Mesodermal cell (in vitro differentiated cells): ENCODE data around the gene ACTR5.

Experiments
- H3K27ac ChIP-seq: 2 replicates; pipeline ENCODE4 v1.7.0; 2013; ENCODE audit warnings: mild to moderate bottlenecking, low read depth, low read length, moderate library complexity; ENCODE audit not compliant: severe bottlenecking
- H3K36me3 ChIP-seq: 2 replicates; pipeline ENCODE4 v1.7.1; 2013; ENCODE audit warnings: mild to moderate bottlenecking, low read length, moderate library complexity; ENCODE audit not compliant: control insufficient read depth, insufficient read depth
- H3K4me1 ChIP-seq: one replicate; pipeline ENCODE4 v1.7.1; 2013; ENCODE audit warnings: mild to moderate bottlenecking, low read length; ENCODE audit not compliant: insufficient read depth, control insufficient read depth, poor library complexity, severe bottlenecking
- H3K4me3 ChIP-seq: 2 replicates; pipeline ENCODE4 v1.7.0; 2013; ENCODE audit warnings: low read length, control low read depth, mild to moderate bottlenecking; ENCODE audit not compliant: insufficient read depth, poor library complexity, severe bottlenecking; ENCODE audit errors: extremely low read depth
- H3K9me3 ChIP-seq: 2 replicates; pipeline ENCODE4 v1.7.1; 2013; ENCODE audit warnings: mild to moderate bottlenecking, low read length, moderate library complexity; ENCODE audit not compliant: control insufficient read depth
- WGBS, 2 experiments: methylation state at CpG; one replicate each; pipeline ENCODE4 v1.1.5; 2013; ENCODE audit warnings: missing lambda C conversion rate in 2 of 2; ENCODE audit not compliant: insufficient coverage in 2 of 2; 5-methylcytosine and 5-hydroxymethylcytosine counted together

ACTR5 gene

GRCh38 chr20:38748861-38749149, 545 bp downstream of the ACTR5 start:
- H3K27ac ChIP-seq: no peak overlapping the region
- H3K36me3 ChIP-seq: peaks cover 24% of the 10 kb centered on the region
- peaks cover 5% of the 10 kb centered on the region for H3K4me1 ChIP-seq
- peak overlapping the region; percentile 89 for H3K4me3 ChIP-seq
- WGBS, 2 experiments: 0 to 2% methylated on average over 8 to 9 of the region's 10 CpGs
- no peaks in the 10 kb centered on the region for H3K9me3 ChIP-seq

GRCh38 chr20:38751360-38751976, 3.2 kb downstream of the ACTR5 start:
- Histone ChIP-seq H3K27ac (no peak overlapping the region), H3K4me3 (no peak overlapping the region), H3K4me1 (peaks cover 5% of the 10 kb centered on the region), H3K9me3 (no peaks in the 10 kb centered on the region), H3K36me3 (peaks cover 42% of the 10 kb centered on the region)
- WGBS, 2 experiments: 17 to 79% methylated on average over 1 to 2 of the region's 5 CpGs

- Histone ChIP-seq H3K36me3 (peaks cover 44% of the 10 kb centered on the region), H3K4me3 (no peak overlapping the region), H3K4me1 (peaks cover 5% of the 10 kb centered on the region), H3K9me3 (no peaks in the 10 kb centered on the region), H3K27ac (no peak overlapping the region)
- WGBS, 2 experiments: 100% methylated on average over 2 of the region's 4 CpGs; no CpG with 5 or more reads in 1 of the 2 experiments
These were observed 3.8 kb downstream of the ACTR5 start for GRCh38 chr20:38752029-38752428.

DNA sequence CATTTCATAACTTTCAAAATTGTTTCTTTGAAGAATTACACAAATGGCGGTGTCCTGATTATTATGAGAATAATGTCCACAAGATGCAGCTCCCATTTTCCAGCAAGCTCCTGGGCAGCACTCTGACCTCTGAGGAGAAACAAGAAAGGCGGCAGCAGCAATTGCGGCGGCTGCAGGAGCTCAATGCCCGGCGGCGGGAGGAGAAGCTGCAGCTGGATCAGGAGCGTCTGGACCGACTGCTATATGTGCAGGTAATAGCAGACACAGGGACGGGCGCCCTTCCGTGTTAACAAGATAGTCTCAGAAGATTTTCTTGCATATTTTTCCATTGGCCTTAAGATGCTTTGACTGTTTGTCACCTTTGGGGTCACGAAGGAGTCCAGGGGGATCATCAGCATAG, 6.7 kb downstream of the ACTR5 start:
- Histone ChIP-seq H3K4me3 (no peak overlapping the region), H3K27ac (no peak overlapping the region), H3K9me3 (no peaks in the 10 kb centered on the region), H3K36me3 (peaks cover 63% of the 10 kb centered on the region), H3K4me1 (no peaks in the 10 kb centered on the region)
- WGBS, 2 experiments: 96 to 98% methylated on average over 12 of the region's 13 CpGs

DNA sequence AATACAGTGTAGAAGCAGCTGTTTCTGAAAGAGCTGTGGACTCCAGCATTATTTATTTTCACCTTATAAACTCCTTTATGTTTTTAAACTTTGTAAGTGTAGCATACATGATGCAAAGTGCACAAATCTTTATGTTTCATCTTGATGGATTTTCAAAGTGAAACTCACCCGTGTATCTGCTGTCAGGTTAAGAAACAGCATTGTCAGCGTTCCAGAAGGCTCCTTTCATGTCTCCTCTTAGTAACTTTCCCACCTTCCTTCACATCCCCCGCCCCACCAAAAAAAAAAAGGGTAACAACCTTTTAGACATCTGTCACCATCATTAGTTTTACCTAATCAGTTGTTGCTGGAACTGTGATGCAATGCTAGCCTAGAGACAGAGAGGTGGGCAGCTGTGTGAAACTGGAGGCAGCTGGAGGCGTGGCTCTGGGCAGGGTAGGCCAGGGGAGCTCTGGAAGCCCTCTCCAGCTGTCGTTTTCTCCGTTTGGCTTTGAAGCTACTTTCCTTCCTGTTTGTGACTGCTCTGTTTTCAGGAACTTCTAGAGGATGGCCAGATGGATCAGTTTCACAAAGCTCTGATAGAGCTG, 7.2 kb downstream of the ACTR5 start:
- H3K36me3 ChIP-seq: peaks cover 65% of the 10 kb centered on the region
- no peaks in the 10 kb centered on the region for H3K4me1 ChIP-seq
- H3K27ac ChIP-seq: peak overlapping the region; percentile 32
- no peaks in the 10 kb centered on the region for H3K9me3 ChIP-seq
- no peak overlapping the region for H3K4me3 ChIP-seq
- WGBS, 2 experiments: 88 to 94% methylated on average over 5 of the region's 6 CpGs

- H3K27ac ChIP-seq: peak overlapping the region; percentile 67
- no peak overlapping the region for H3K4me3 ChIP-seq
- 83 to 92% methylated on average over 4 of the region's 7 CpGs for WGBS, 2 experiments
These were observed 9.0 kb downstream of the ACTR5 start for GRCh38 chr20:38757145-38757775.

GRCh38 chr20:38759106-38759505, 10.8 kb downstream of the ACTR5 start:
- Histone ChIP-seq H3K4me1 (peaks cover 3% of the 10 kb centered on the region), H3K4me3 (no peak overlapping the region), H3K9me3 (no peaks in the 10 kb centered on the region), H3K36me3 (peaks cover 62% of the 10 kb centered on the region), H3K27ac (no peak overlapping the region)
- WGBS, 2 experiments: 94 to 96% methylated on average over 7 of the region's 7 CpGs

More at GRCh38 chr20:38757145-38757775, 9.0 kb downstream of the ACTR5 start:
- Histone ChIP-seq H3K9me3 (no peaks in the 10 kb centered on the region), H3K36me3 (peaks cover 61% of the 10 kb centered on the region), H3K4me1 (no peaks in the 10 kb centered on the region)

- no peak overlapping the region for H3K27ac ChIP-seq
- no peak overlapping the region for H3K4me3 ChIP-seq
- peaks cover 53% of the 10 kb centered on the region for H3K36me3 ChIP-seq
- H3K9me3 ChIP-seq: no peaks in the 10 kb centered on the region
- WGBS, 2 experiments: 93 to 95% methylated on average over 3 of the region's 4 CpGs
- peaks cover 10% of the 10 kb centered on the region for H3K4me1 ChIP-seq
These were observed 12.7 kb downstream of the ACTR5 start for GRCh38 chr20:38760978-38761377.

DNA sequence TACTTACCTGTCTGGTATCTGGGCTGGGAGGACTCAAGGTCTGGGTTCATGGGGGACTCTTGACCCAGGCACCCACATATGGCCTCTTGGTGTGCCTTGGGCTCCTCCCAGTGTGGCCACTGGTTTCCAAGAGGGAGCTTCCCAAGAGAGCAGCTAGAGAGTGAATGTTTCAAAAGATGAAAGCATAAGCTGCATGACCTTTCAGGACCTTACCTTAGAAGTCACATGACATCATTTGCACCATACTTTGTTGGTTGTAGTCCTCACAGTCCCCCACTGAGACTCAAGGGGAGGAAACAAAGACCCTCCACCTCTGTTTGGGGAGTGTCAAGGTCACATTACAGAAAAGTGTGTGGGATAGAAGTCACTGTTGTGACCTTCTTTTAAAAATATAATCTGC, 13.9 kb downstream of the ACTR5 start:
- no peaks in the 10 kb centered on the region for H3K9me3 ChIP-seq
- no peak overlapping the region for H3K27ac ChIP-seq
- H3K4me1 ChIP-seq: peaks cover 10% of the 10 kb centered on the region
- H3K4me3 ChIP-seq: no peak overlapping the region
- H3K36me3 ChIP-seq: peaks cover 48% of the 10 kb centered on the region

DNA sequence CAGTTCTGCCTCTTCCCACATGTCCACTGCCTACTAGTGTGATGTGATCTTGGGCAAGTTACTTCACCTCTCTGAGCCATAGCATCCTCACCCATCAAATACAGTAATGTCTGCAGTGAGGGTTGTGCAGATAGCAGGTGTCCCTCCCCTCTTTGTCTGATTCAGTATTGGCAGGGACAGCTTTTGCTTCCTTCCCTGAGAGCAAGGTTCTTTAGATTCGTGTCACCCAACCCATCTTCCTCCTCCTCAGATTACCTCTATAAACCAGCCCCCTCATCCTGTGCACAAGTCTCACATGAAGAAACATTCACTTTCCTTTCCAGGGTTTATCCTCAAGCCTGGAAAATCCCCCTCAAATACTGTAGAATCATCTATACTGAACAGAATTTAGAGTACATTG, 15.4 kb downstream of the ACTR5 start:
- 88 to 100% methylated on average over 1 of the region's 1 CpG for WGBS, 2 experiments
- Histone ChIP-seq H3K9me3 (no peaks in the 10 kb centered on the region), H3K36me3 (peaks cover 55% of the 10 kb centered on the region), H3K4me3 (no peak overlapping the region), H3K4me1 (peaks cover 10% of the 10 kb centered on the region), H3K27ac (no peak overlapping the region)
